Measurements from ENCODE around the gene GLIS1.

DNA sequence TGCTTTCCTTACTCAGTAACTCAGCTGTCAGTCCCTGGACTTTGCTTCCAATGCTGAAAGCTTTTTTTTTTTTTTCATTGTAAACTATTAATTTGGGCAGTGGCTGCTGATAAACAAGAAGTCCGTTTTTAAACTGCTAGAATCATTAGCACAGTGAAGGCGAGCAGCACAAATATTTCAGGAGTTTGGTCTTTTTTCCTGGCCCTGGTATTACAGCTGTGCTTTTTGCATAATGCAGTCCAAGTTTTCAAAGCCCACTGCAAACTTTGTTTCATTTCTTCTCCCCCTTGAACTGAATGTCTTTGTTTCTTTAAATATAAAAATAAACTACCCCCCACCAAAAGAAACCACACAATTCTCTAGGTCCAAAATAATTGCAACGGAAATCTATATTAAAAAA is 6.6 kb downstream of the GLIS1 start:
- TF ChIP-seq, protein P1, sequence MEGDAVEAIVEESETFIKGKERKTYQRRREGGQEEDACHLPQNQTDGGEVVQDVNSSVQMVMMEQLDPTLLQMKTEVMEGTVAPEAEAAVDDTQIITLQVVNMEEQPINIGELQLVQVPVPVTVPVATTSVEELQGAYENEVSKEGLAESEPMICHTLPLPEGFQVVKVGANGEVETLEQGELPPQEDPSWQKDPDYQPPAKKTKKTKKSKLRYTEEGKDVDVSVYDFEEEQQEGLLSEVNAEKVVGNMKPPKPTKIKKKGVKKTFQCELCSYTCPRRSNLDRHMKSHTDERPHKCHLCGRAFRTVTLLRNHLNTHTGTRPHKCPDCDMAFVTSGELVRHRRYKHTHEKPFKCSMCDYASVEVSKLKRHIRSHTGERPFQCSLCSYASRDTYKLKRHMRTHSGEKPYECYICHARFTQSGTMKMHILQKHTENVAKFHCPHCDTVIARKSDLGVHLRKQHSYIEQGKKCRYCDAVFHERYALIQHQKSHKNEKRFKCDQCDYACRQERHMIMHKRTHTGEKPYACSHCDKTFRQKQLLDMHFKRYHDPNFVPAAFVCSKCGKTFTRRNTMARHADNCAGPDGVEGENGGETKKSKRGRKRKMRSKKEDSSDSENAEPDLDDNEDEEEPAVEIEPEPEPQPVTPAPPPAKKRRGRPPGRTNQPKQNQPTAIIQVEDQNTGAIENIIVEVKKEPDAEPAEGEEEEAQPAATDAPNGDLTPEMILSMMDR (conservative IDR thresholded peaks at IDR 0.05; ENCODE audit: low read depth, low read length) = no peak
- TF ChIP-seq EZH2 (IDR thresholded peaks at IDR 0.05; ENCODE audit: borderline replicate concordance, low read depth, low read length, poor library complexity, severe bottlenecking) = no peak

Data from A673 (cell line).